Spleen (tissue), 7 donors: ENCODE measurements around the gene NME9.
"Not testable (repeated sequence)": the region's sequence is repeated elsewhere in the genome, so short reads cannot be mapped to it uniquely, and the experiment has no call there.

Source experiments
- POLR2A ChIP-seq, 3 donors: fragments of 450-650 bp; IDR thresholded peaks; one replicate each; pipeline ENCODE4 v1.5.1; 2017; ENCODE audit warnings: antibody characterized with exemption in 3 of 3, mild to moderate bottlenecking in 1 of 3
- TF ChIP-seq, protein P1 (sequence below), 11 experiments: fragments of 200-600 bp in 7 of 11; fragments of 450-650 bp in 4 of 11; sonication (generic) in 4 of 11; IDR thresholded peaks in 8 of 11; conservative IDR thresholded peaks in 3 of 11; 1 replicate in 7 of 11; 2 replicates in 4 of 11; pipeline versions ENCODE4 v1.4.0 to v1.8.0; 2016 to 2021; ENCODE audit warnings: antibody characterized with exemption in 11 of 11, inconsistent platforms in 4 of 11, mild to moderate bottlenecking in 1 of 11
- donor health status: DM: no; HTN: no; CAD: no; lungs with moderate emphysema.
- donor health status: DM: no; HTN: no; CAD: no.
- donor health status: DM: no; HTN: no; CAD: no.

DNA sequence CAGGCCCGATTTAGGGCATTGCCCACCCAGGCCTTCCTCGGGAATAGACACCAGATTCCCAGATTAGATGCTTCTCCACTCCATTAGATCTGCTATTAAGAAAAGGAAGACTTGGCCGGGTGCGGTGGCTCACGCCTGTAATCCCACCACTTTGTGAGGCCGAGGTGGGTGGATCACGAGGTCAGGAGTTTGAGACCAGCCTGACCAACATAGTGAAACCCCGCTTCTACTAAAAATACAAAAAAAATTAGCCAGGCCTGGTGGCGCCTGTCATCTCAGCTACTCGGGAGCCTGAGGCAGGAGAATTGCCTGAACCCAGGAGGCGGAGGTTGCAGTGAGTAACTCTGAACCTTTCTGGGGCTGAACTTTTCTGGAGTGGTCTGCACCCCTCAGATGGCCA lies 47.6 kb upstream of the NME9 start:
- TF ChIP-seq POLR2A (IDR thresholded peaks at IDR 0.05) = not testable (repeated sequence)
- TF ChIP-seq, protein P1, sequence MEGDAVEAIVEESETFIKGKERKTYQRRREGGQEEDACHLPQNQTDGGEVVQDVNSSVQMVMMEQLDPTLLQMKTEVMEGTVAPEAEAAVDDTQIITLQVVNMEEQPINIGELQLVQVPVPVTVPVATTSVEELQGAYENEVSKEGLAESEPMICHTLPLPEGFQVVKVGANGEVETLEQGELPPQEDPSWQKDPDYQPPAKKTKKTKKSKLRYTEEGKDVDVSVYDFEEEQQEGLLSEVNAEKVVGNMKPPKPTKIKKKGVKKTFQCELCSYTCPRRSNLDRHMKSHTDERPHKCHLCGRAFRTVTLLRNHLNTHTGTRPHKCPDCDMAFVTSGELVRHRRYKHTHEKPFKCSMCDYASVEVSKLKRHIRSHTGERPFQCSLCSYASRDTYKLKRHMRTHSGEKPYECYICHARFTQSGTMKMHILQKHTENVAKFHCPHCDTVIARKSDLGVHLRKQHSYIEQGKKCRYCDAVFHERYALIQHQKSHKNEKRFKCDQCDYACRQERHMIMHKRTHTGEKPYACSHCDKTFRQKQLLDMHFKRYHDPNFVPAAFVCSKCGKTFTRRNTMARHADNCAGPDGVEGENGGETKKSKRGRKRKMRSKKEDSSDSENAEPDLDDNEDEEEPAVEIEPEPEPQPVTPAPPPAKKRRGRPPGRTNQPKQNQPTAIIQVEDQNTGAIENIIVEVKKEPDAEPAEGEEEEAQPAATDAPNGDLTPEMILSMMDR (IDR thresholded peaks at IDR 0.05 in 8 of 11, conservative IDR thresholded peaks at IDR 0.05 in 3 of 11) = not testable (repeated sequence)
